HUES6 (cell line): ENCODE results near the gene TMEM256.
"Not testable (repeated sequence)": the region's sequence is repeated elsewhere in the genome, so short reads cannot be mapped to it uniquely, and the experiment has no call there.

Experiments
- H3K27ac ChIP-seq: 2 replicates; pipeline ENCODE4 v1.7.0; 2013; ENCODE audit warnings: low read depth, mild to moderate bottlenecking, low read length, inconsistent platforms
- H3K27me3 ChIP-seq: 2 replicates; pipeline ENCODE4 v1.6.1; 2013; ENCODE audit warnings: low read length; ENCODE audit not compliant: control insufficient read depth, insufficient read depth
- H3K36me3 ChIP-seq: 2 replicates; pipeline ENCODE4 v1.6.1; 2013; ENCODE audit warnings: low read length; ENCODE audit not compliant: control insufficient read depth, insufficient read depth
- H3K4me1 ChIP-seq: 2 replicates; pipeline ENCODE4 v1.6.1; 2013; ENCODE audit warnings: low read length; ENCODE audit not compliant: control insufficient read depth, insufficient read depth
- H3K4me3 ChIP-seq: 2 replicates; pipeline ENCODE4 v1.5.1; 2013; ENCODE audit warnings: low read depth, low read length
- H3K9ac ChIP-seq: one replicate; pipeline ENCODE4 v1.6.1; 2013; ENCODE audit warnings: mild to moderate bottlenecking, low read length
- H3K9me3 ChIP-seq: 2 replicates; pipeline ENCODE4 v1.6.1; 2013; ENCODE audit warnings: low read depth, low read length; ENCODE audit not compliant: control insufficient read depth, insufficient read depth

The TMEM256 gene

GRCh38 chr17:7382901-7383300, 21.0 kb downstream of the TMEM256 start:
- H3K27ac ChIP-seq = no peak overlapping the region
- peaks cover 56% of the 10 kb centered on the region for H3K27me3 ChIP-seq

GRCh38 chr17:7380855-7381683, 22.8 kb downstream of the TMEM256 start, which contains the start of gene TNK1:
TSS of gene TNK1 (plus strand) at chr17:7381089. CDS start at chr17:7382927, 1,838 bp downstream.
- Histone ChIP-seq H3K9me3 (peaks cover 4% of the 10 kb centered on the region; the same call in 1 of the 2 replicates), H3K4me3 (peak within 1 kb of the TSS; percentile 62), H3K4me1 (peaks cover 26% of the 10 kb centered on the region), H3K27me3 (peaks cover 56% of the 10 kb centered on the region), H3K27ac (no peak within 1 kb of the TSS), H3K9ac (peak within 1 kb of the TSS; percentile 46), H3K36me3 (no peaks in the 10 kb centered on the region)

More at GRCh38 chr17:7382901-7383300, 21.0 kb downstream of the TMEM256 start:
- H3K9ac ChIP-seq = no peak overlapping the region
- peaks cover 4% of the 10 kb centered on the region; the same call in 1 of the 2 replicates for H3K9me3 ChIP-seq
- H3K4me1 ChIP-seq = peaks cover 26% of the 10 kb centered on the region
- H3K4me3 ChIP-seq = no peak overlapping the region
- peaks cover 12% of the 10 kb centered on the region for H3K36me3 ChIP-seq

GRCh38 chr17:7380321-7380720, 23.6 kb downstream of the TMEM256 start:
- Histone ChIP-seq H3K36me3 (no peaks in the 10 kb centered on the region), H3K9ac (peak overlapping the region; percentile 46), H3K4me1 (peaks cover 26% of the 10 kb centered on the region), H3K4me3 (peak overlapping the region; percentile 62), H3K9me3 (peaks cover 4% of the 10 kb centered on the region; the same call in 1 of the 2 replicates), H3K27me3 (peaks cover 56% of the 10 kb centered on the region), H3K27ac (no peak overlapping the region)

GRCh38 chr17:7379134-7379533, 24.8 kb downstream of the TMEM256 start:
- Histone ChIP-seq H3K4me3 (no peak overlapping the region), H3K27ac (no peak overlapping the region), H3K9me3 (peaks cover 4% of the 10 kb centered on the region; the same call in 1 of the 2 replicates), H3K36me3 (no peaks in the 10 kb centered on the region), H3K27me3 (peaks cover 48% of the 10 kb centered on the region), H3K4me1 (peaks cover 20% of the 10 kb centered on the region), H3K9ac (no peak overlapping the region)

- peaks cover 4% of the 10 kb centered on the region; the same call in 1 of the 2 replicates for H3K27me3 ChIP-seq
- no peak overlapping the region for H3K4me3 ChIP-seq
- no peak overlapping the region for H3K9ac ChIP-seq
- H3K36me3 ChIP-seq = no peaks in the 10 kb centered on the region
- no peaks in the 10 kb centered on the region for H3K4me1 ChIP-seq
- H3K9me3 ChIP-seq = peaks cover 4% of the 10 kb centered on the region; the same call in 1 of the 2 replicates
- H3K27ac ChIP-seq = no peak overlapping the region
Measured at GRCh38 chr17:7374353-7374752, 29.5 kb downstream of the TMEM256 start.

- Histone ChIP-seq H3K9ac (no peak overlapping the region), H3K4me3 (no peak overlapping the region), H3K9me3 (no peaks in the 10 kb centered on the region), H3K4me1 (peaks cover 8% of the 10 kb centered on the region; the same call in 1 of the 2 replicates), H3K27ac (no peak overlapping the region), H3K36me3 (no peaks in the 10 kb centered on the region), H3K27me3 (no peaks in the 10 kb centered on the region)
Measured at GRCh38 chr17:7370853-7371252, 33.0 kb downstream of the TMEM256 start.

- Histone ChIP-seq H3K4me3 (no peak overlapping the region), H3K4me1 (peaks cover 8% of the 10 kb centered on the region; the same call in 1 of the 2 replicates), H3K27ac (no peak overlapping the region), H3K36me3 (no peaks in the 10 kb centered on the region), H3K9me3 (no peaks in the 10 kb centered on the region), H3K9ac (no peak overlapping the region), H3K27me3 (no peaks in the 10 kb centered on the region)
Measured at GRCh38 chr17:7369825-7370224, 34.1 kb downstream of the TMEM256 start.

GRCh38 chr17:7368599-7368994, 35.3 kb downstream of the TMEM256 start:
- not testable (repeated sequence) for H3K4me1 ChIP-seq, H3K27ac ChIP-seq, H3K27me3 ChIP-seq, H3K36me3 ChIP-seq, H3K9ac ChIP-seq, H3K9me3 ChIP-seq, H3K4me3 ChIP-seq

GRCh38 chr17:7367918-7368598, 35.8 kb downstream of the TMEM256 start:
- Histone ChIP-seq H3K27ac (no peak overlapping the region), H3K36me3 (no peaks in the 10 kb centered on the region), H3K9ac (no peak overlapping the region), H3K4me3 (no peak overlapping the region), H3K27me3 (no peaks in the 10 kb centered on the region), H3K4me1 (peaks cover 8% of the 10 kb centered on the region; the same call in 1 of the 2 replicates), H3K9me3 (no peaks in the 10 kb centered on the region)

GRCh38 chr17:7367083-7367482, 36.8 kb downstream of the TMEM256 start:
- H3K9ac ChIP-seq = no peak overlapping the region
- H3K27ac ChIP-seq = no peak overlapping the region
- peaks cover 8% of the 10 kb centered on the region; the same call in 1 of the 2 replicates for H3K4me1 ChIP-seq
- H3K27me3 ChIP-seq = no peaks in the 10 kb centered on the region
- no peaks in the 10 kb centered on the region for H3K9me3 ChIP-seq
- H3K36me3 ChIP-seq = no peaks in the 10 kb centered on the region
- no peak overlapping the region for H3K4me3 ChIP-seq

- H3K4me3 ChIP-seq, H3K9ac ChIP-seq, H3K4me1 ChIP-seq: not testable (repeated sequence)
Measured at GRCh38 chr17:7365963-7366362, 37.9 kb downstream of the TMEM256 start.

More at GRCh38 chr17:7365963-7366362, 37.9 kb downstream of the TMEM256 start:
- not testable (repeated sequence) for H3K27ac ChIP-seq, H3K9me3 ChIP-seq, H3K27me3 ChIP-seq, H3K36me3 ChIP-seq
